ENCODE results near the gene CYTH1. TPM values are rescaled to one million over a fixed set of nuclear protein-coding genes. Genes with fewer than 3 reads are reported as not detected.
A peak's percentile ranks its signal among the peaks of the same experiment; 100 is the strongest.

The CYTH1 gene
- total RNA-seq, 6 experiments from 2014 or later = 7.7 to 15.3 (median 10.9) TPM

DNA sequence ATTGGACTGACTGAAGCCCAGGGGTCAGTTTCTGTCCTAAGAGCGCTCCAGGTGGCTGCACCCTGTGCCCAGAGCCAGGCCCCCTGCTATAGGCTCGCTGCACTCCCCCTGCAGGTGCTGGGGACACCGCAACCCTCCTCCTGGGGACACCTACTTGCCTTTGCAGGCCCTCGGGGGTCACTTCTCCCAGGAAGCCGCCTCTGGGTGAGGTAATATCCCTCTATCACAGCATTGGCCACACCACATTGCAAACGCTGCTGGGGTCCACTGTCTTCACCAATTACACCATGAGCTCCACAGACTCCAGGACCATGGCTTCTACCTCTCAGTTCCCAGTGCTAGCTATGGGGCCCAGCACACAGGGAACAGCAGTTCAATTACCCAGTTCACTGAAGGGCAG lies 43.6 kb upstream of the CYTH1 start:
- no peak overlapping the region for H3K4me3 Mint-ChIP-seq

DNA sequence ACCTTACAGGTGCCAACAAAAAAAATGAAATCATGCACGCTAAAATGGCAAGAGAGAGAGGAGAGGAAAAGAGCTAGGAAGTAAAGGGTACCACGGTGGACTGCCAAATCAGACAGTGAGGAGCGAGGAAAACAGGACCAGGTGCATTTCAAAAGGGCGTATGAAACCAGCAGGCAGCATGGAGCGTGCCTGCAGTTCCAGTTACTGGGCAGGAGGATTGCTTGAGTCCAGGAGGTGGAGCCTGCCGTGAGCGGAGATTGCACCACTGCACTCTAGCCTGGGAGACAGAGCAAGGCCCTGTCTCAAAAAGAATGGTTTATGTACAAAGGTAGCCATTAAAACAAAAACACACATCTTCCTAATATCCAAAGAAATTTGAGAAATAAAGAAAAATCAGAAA lies 42.2 kb upstream of the CYTH1 start:
- peak overlapping the region; percentile 5; the same call in 1 of the 2 replicates for H3K4me3 Mint-ChIP-seq
- H3K27ac Mint-ChIP-seq = peak overlapping the region; percentile 97
- peaks cover 4% of the 10 kb centered on the region for H3K27me3 Mint-ChIP-seq (ENCODE audit: insufficient read depth)
- H3K9me3 Mint-ChIP-seq = no peaks in the 10 kb centered on the region
- no peak for DNase-seq
- TF ChIP-seq, protein P1, sequence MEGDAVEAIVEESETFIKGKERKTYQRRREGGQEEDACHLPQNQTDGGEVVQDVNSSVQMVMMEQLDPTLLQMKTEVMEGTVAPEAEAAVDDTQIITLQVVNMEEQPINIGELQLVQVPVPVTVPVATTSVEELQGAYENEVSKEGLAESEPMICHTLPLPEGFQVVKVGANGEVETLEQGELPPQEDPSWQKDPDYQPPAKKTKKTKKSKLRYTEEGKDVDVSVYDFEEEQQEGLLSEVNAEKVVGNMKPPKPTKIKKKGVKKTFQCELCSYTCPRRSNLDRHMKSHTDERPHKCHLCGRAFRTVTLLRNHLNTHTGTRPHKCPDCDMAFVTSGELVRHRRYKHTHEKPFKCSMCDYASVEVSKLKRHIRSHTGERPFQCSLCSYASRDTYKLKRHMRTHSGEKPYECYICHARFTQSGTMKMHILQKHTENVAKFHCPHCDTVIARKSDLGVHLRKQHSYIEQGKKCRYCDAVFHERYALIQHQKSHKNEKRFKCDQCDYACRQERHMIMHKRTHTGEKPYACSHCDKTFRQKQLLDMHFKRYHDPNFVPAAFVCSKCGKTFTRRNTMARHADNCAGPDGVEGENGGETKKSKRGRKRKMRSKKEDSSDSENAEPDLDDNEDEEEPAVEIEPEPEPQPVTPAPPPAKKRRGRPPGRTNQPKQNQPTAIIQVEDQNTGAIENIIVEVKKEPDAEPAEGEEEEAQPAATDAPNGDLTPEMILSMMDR (IDR thresholded peaks at IDR 0.05) = no peak
- peaks cover 61% of the 10 kb centered on the region for H3K4me1 Mint-ChIP-seq (ENCODE audit: low read depth)
- H3K36me3 Mint-ChIP-seq (ENCODE audit: low read depth) = peaks cover 64% of the 10 kb centered on the region

More for the DNA sequence above, 43.6 kb upstream of the CYTH1 start:
- Mint-ChIP-seq H3K27me3 (ENCODE audit: insufficient read depth) (peaks cover 4% of the 10 kb centered on the region), H3K27ac (peak overlapping the region; percentile 71), H3K36me3 (ENCODE audit: low read depth) (peaks cover 65% of the 10 kb centered on the region), H3K4me1 (ENCODE audit: low read depth) (peaks cover 55% of the 10 kb centered on the region), H3K9me3 (no peaks in the 10 kb centered on the region)
- TF ChIP-seq, protein P1 (IDR thresholded peaks at IDR 0.05) = 0 out of 2 replicates have a peak, but pooled peaks have one; percentile 6
- no peak for DNase-seq

DNA sequence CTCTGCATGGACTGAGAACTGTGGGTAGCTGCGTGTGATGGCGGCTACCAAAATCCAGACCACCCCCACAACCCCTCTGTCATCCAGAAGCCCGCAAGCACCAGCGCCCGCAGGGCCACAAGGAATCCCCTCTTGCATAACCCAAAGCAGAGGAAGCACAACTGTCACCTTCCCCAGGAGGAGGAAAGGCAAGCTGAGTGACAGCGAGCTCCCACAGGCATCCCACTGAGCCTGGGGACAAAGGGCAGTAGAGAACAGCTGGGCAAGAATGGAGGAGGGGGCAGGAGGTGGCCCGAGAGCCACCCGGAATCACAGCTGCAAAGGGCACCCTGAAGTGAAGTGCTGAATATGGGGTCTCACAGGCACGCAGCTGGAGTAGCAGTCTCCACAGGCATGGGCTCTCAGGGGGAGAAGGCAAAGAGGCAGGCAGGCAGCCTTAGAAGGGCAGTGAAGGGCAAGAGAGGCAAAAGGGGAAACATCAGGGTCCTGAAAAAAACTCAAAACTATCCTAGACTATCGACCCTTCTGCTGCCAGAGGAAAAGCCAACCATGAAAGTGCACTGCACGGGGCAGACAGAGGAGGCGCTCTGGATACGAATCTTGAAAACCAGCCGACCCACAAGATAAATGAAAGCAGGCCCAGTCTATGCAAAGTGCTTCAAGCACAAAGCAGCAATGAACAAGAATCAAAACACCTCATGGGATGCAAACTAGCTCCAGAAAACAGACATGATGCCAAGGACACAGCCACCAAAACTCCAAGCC lies 41.4 kb upstream of the CYTH1 start:
- H3K4me3 Mint-ChIP-seq = peak overlapping the region; percentile 84
- H3K9me3 Mint-ChIP-seq = no peaks in the 10 kb centered on the region
- peaks cover 65% of the 10 kb centered on the region for H3K36me3 Mint-ChIP-seq (ENCODE audit: low read depth)
- no peak for DNase-seq
- TF ChIP-seq, protein P1 (IDR thresholded peaks at IDR 0.05) = peak; percentile 65
- H3K27me3 Mint-ChIP-seq (ENCODE audit: insufficient read depth) = peaks cover 4% of the 10 kb centered on the region
- peaks cover 63% of the 10 kb centered on the region for H3K4me1 Mint-ChIP-seq (ENCODE audit: low read depth)
- H3K27ac Mint-ChIP-seq = peak overlapping the region; percentile 97

DNA sequence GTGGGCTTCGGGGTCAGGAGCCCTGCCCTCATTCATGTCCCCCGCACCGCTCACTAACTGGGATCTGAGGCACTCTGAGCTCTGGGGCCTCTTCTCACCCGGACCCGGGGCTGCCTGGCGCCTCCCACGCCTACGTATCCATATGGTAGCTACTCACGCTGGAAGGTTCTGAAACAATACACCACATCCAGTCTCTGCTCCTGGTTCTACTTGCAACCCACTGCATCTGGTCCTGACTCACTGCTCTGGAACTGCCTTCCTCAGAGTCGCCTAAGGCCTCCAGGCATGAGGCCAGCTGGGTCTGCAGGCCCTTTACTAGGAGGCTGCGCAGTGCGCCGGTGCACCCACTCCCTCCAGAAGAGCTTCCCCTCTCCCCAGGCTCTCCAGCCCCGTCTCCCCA lies 40.5 kb upstream of the CYTH1 start:
- Mint-ChIP-seq H3K27ac (peak overlapping the region; percentile 97), H3K4me1 (ENCODE audit: low read depth) (peaks cover 59% of the 10 kb centered on the region), H3K27me3 (ENCODE audit: insufficient read depth) (peaks cover 4% of the 10 kb centered on the region), H3K4me3 (peak overlapping the region; percentile 84), H3K36me3 (ENCODE audit: low read depth) (peaks cover 61% of the 10 kb centered on the region), H3K9me3 (no peaks in the 10 kb centered on the region)
- TF ChIP-seq, protein P1 (IDR thresholded peaks at IDR 0.05) = no peak
- peak; percentile 97 for DNase-seq

DNA sequence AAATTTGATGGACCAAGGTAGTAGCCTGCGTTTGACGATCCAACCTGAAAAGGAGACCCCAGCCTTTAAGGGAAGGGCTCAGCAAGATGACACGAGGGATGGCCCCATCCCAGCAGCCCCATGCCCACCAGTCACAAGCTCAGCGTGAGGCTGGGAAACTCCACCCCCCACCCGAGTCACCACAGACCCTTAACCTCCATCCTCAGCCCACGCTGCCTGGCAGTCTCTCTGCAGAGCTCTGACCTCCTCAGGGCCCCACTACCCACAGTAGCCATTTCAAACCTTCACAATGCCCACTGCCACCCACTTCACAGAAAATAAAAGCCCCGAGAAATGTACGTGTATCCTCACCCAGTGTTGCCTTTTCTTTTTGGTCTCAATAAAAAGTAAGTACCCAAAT lies 39.9 kb upstream of the CYTH1 start:
- H3K36me3 Mint-ChIP-seq (ENCODE audit: low read depth) = peaks cover 64% of the 10 kb centered on the region
- H3K4me1 Mint-ChIP-seq (ENCODE audit: low read depth) = peaks cover 59% of the 10 kb centered on the region
- H3K4me3 Mint-ChIP-seq = peak overlapping the region; percentile 84
- peaks cover 4% of the 10 kb centered on the region for H3K27me3 Mint-ChIP-seq (ENCODE audit: insufficient read depth)
- H3K27ac Mint-ChIP-seq = peak overlapping the region; percentile 97
- TF ChIP-seq, protein P1 (IDR thresholded peaks at IDR 0.05) = no peak
- no peak for DNase-seq
- H3K9me3 Mint-ChIP-seq = no peaks in the 10 kb centered on the region
